H1 (cell line): ENCODE measurements around the gene ADAM22.

ENCODE experiments used
- CTCF ChIP-seq, 3 experiments: IDR thresholded peaks; 1 replicate in 2 of 3; 2 replicates in 1 of 3; pipeline versions ENCODE4 v1.5.1 to v1.6.1; 2011; ENCODE audit warnings: low read length in 3 of 3, mild to moderate bottlenecking in 3 of 3, inconsistent platforms in 2 of 3, low read depth in 1 of 3, moderate library complexity in 1 of 3; ENCODE audit not compliant: insufficient read depth in 1 of 3; ENCODE audit errors: control extremely low read depth in 1 of 3
- EGR1 ChIP-seq: IDR thresholded peaks from 2 replicates; pipeline ENCODE4 v1.6.1; 2011; ENCODE audit warnings: low read depth, low read length, borderline replicate concordance
- GABPA ChIP-seq: IDR thresholded peaks from 2 replicates; pipeline ENCODE4 v1.6.1; 2011; ENCODE audit warnings: mild to moderate bottlenecking, low read length, moderate library complexity, borderline replicate concordance; ENCODE audit not compliant: insufficient read depth
- GTF2F1 ChIP-seq: IDR thresholded peaks from 2 replicates; pipeline ENCODE4 v1.6.1; 2012; ENCODE audit warnings: low read depth, low read length, improper control_type of control experiment, borderline replicate concordance
- SP2 ChIP-seq: IDR thresholded peaks from 2 replicates; pipeline ENCODE4 v1.6.1; 2012; ENCODE audit warnings: mild to moderate bottlenecking, low read length, inconsistent platforms
- SP4 ChIP-seq: IDR thresholded peaks from 2 replicates; pipeline ENCODE4 v1.6.1; 2012; ENCODE audit warnings: low read length, inconsistent platforms

GRCh38 chr7:87926581-87927461, 7.2 kb upstream of the ADAM22 start:
- peak; percentile 57 to 79 (median 61) for TF ChIP-seq CTCF (IDR thresholded peaks at IDR 0.05; ENCODE audit: control extremely low read depth in 1 of 3, insufficient read depth in 1 of 3, low read depth in 1 of 3, low read length in 3 of 3)
- TF ChIP-seq SP2 = no peak
- no peak for TF ChIP-seq GTF2F1
- TF ChIP-seq GABPA = no peak
- no peak for TF ChIP-seq SP4
- TF ChIP-seq EGR1 = no peak
